ENCODE measurements around the gene FAU. TPM values are rescaled to one million over a fixed set of nuclear protein-coding genes. Genes with fewer than 3 reads are reported as not detected.

The FAU gene
- total RNA-seq, 1 experiment from 2014 or later: 1,001 TPM

DNA sequence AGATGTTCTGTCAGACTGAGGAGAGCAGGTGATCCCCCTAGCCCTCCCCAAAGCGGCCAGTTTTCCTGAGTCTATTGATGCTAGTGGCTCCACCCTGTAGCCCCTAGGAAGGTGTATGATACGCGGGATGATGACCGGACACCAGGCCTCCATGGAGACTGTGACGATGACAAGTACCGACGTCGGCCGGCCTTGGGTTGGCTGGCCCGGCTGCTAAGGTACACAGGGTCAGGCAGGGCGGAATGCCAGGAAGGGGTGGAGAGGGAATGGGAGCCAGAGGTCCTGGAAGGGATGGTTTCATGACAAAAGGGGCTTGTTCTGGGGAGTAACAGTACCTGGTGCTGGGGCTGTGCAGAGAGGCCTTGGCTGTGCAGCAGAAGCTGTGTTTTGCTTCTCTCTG lies 34.7 kb downstream of the FAU start:
- Histone ChIP-seq H3K4me3 (ENCODE audit: low read depth in 2 of 2, low read length in 2 of 2) (no peak overlapping the region), H3K27me3 (ENCODE audit: control insufficient read depth, insufficient read depth, low read length) (no peaks in the 10 kb centered on the region), H3K27ac (ENCODE audit: low read length) (no peak overlapping the region), H3K36me3 (ENCODE audit: control insufficient read depth, insufficient read depth, low read length) (peaks cover 3% of the 10 kb centered on the region; the same call in 1 of the 2 replicates), H3K4me1 (ENCODE audit: control insufficient read depth, insufficient read depth, low read length) (peaks cover 15% of the 10 kb centered on the region), H3K9me3 (ENCODE audit: control insufficient read depth, insufficient read depth, low read depth, low read length) (no peaks in the 10 kb centered on the region)
- TF ChIP-seq SIN3A (IDR thresholded peaks at IDR 0.05; ENCODE audit: borderline replicate concordance, insufficient read depth, low read depth, low read length) (no peak), CTCF (IDR thresholded peaks at IDR 0.05) (no peak), REST (IDR thresholded peaks at IDR 0.05; ENCODE audit: insufficient read depth in 1 of 2, low read depth in 2 of 2, low read length in 1 of 2) (no peak), POLR2AphosphoS5 (IDR thresholded peaks at IDR 0.05; ENCODE audit: low read depth, low read length) (no peak), TCF7L2 (IDR thresholded peaks at IDR 0.05; ENCODE audit: low read depth, low read length) (no peak)
- intact Hi-C loops (cut with micrococcal nuclease; ENCODE audit: unreplicated experiment): no loop called here
- no TSS peak for BruUV-seq (replicated peaks)
- ChIA-PET CTCF (no interaction called here), POLR2A (no interaction called here)
- in situ Hi-C loops (cut with HindIII; ENCODE audit: low pct_unique_long_range_greater_than_20kb, low sequenced_read_pairs): no loop called here
- ATAC-seq: no peak
- no peak for DNase-seq (ENCODE audit: low read depth, low spot score)

DNA sequence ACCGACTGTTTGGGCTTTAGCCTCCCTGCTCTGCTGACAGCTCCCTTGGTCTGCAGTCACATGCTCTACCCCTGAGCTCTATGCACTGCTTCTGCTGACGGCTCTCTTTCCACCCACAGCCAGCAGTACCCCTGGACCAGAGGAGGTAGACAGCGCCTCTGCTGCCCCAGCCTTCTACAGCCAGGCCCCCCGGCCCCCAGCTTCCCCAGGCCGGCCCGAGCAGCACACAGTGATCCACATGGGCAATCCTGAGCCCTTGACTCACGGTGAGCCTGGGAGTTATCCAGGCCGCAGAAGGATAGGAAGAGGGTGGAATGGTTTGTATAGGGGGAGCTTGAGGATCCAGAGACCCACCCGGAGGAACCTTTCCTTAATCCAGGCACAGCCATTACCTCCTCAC lies 35.1 kb downstream of the FAU start:
- Histone ChIP-seq H3K27ac (ENCODE audit: low read length) (no peak overlapping the region), H3K36me3 (ENCODE audit: control insufficient read depth, insufficient read depth, low read length) (peaks cover 3% of the 10 kb centered on the region; the same call in 1 of the 2 replicates), H3K4me1 (ENCODE audit: control insufficient read depth, insufficient read depth, low read length) (peaks cover 15% of the 10 kb centered on the region), H3K4me3 (ENCODE audit: low read depth in 2 of 2, low read length in 2 of 2) (no peak overlapping the region), H3K27me3 (ENCODE audit: control insufficient read depth, insufficient read depth, low read length) (no peaks in the 10 kb centered on the region), H3K9me3 (ENCODE audit: control insufficient read depth, insufficient read depth, low read depth, low read length) (no peaks in the 10 kb centered on the region)
- DNase-seq (ENCODE audit: low read depth, low spot score): no peak
- ChIA-PET POLR2A (no interaction called here), CTCF (no interaction called here)
- BruUV-seq (replicated peaks): no TSS peak
- intact Hi-C loops (cut with micrococcal nuclease; ENCODE audit: unreplicated experiment) (no loop called here), in situ Hi-C loops (cut with HindIII; ENCODE audit: low pct_unique_long_range_greater_than_20kb, low sequenced_read_pairs) (no loop called here)
- TF ChIP-seq POLR2AphosphoS5 (IDR thresholded peaks at IDR 0.05; ENCODE audit: low read depth, low read length) (no peak), REST (IDR thresholded peaks at IDR 0.05; ENCODE audit: insufficient read depth in 1 of 2, low read depth in 2 of 2, low read length in 1 of 2) (no peak), TCF7L2 (IDR thresholded peaks at IDR 0.05; ENCODE audit: low read depth, low read length) (no peak), SIN3A (IDR thresholded peaks at IDR 0.05; ENCODE audit: borderline replicate concordance, insufficient read depth, low read depth, low read length) (no peak), CTCF (IDR thresholded peaks at IDR 0.05) (no peak)
- ATAC-seq: no peak

All from Panc1 (cell line).